Glomerular visceral epithelial cell (primary cell): Measurements from ENCODE around the gene ISCA2.
"Not testable (repeated sequence)": the region's sequence is repeated elsewhere in the genome, so short reads cannot be mapped to it uniquely, and the experiment has no call there.

ENCODE experiments used
- DNase-seq: peaks from one replicate; pipeline ENCODE4 v3.0.0-alpha.2; 2016; ENCODE audit errors: extremely low spot score

The ISCA2 gene

GRCh38 chr14:74493343-74494261 is at the start of gene ISCA2:
Gene ISCA2 (plus strand): TSS chr14:74493765. CDS start chr14:74493775, 10 bp downstream.
- DNase-seq = peak; percentile 100

- no peak for DNase-seq
Measured at GRCh38 chr14:74444866-74445265, 48.7 kb upstream of the ISCA2 start.

- not testable (repeated sequence) for DNase-seq
Measured at GRCh38 chr14:74454397-74454796, 39.2 kb upstream of the ISCA2 start.

GRCh38 chr14:74456684-74457564 is 36.6 kb upstream of the ISCA2 start:
- DNase-seq = no peak

- no peak for DNase-seq
Measured at GRCh38 chr14:74457565-74457895, 36.0 kb upstream of the ISCA2 start.

GRCh38 chr14:74459289-74459946 is 34.1 kb upstream of the ISCA2 start:
- peak; percentile 63 for DNase-seq

GRCh38 chr14:74459976-74460375 is 33.6 kb upstream of the ISCA2 start:
- DNase-seq = no peak

GRCh38 chr14:74462993-74463392 is 30.6 kb upstream of the ISCA2 start:
- DNase-seq = no peak

- DNase-seq = no peak
Measured at GRCh38 chr14:74463697-74464096, 29.9 kb upstream of the ISCA2 start.

- DNase-seq = no peak
Measured at GRCh38 chr14:74464785-74465184, 28.8 kb upstream of the ISCA2 start.

- no peak for DNase-seq
Measured at GRCh38 chr14:74465335-74465734, 28.2 kb upstream of the ISCA2 start.

- no peak for DNase-seq
Measured at GRCh38 chr14:74468513-74468912, 25.1 kb upstream of the ISCA2 start.

GRCh38 chr14:74469548-74470518 is 23.7 kb upstream of the ISCA2 start:
- no peak for DNase-seq

GRCh38 chr14:74472601-74473000 is 21.0 kb upstream of the ISCA2 start:
- DNase-seq = no peak

GRCh38 chr14:74474376-74474775 is 19.2 kb upstream of the ISCA2 start:
- DNase-seq = no peak

- DNase-seq = peak; percentile 52
Measured at GRCh38 chr14:74475678-74476077, 17.9 kb upstream of the ISCA2 start.

- no peak for DNase-seq
Measured at GRCh38 chr14:74476107-74476506, 17.5 kb upstream of the ISCA2 start.

GRCh38 chr14:74476607-74477006 is 17.0 kb upstream of the ISCA2 start:
- no peak for DNase-seq

GRCh38 chr14:74478996-74479635 is 14.4 kb upstream of the ISCA2 start:
- no peak for DNase-seq

GRCh38 chr14:74480046-74480445 is 13.5 kb upstream of the ISCA2 start:
- DNase-seq = no peak
